Endodermal cell (in vitro differentiated cells): ENCODE measurements around the gene UQCC5. TPM values are rescaled to one million over a fixed set of nuclear protein-coding genes. Genes with fewer than 3 reads are reported as not detected.

Experiments
- DNase-seq: peaks from one replicate; pipeline ENCODE4 v3.0.0-alpha.2; 2017
- H3K27ac ChIP-seq: 2 replicates; pipeline ENCODE4 v1.5.1; 2013; ENCODE audit warnings: mild to moderate bottlenecking, low read depth, low read length, moderate library complexity
- H3K27me3 ChIP-seq: 2 replicates; pipeline ENCODE4 v1.6.1; 2013; ENCODE audit warnings: mild to moderate bottlenecking, low read length, moderate library complexity; ENCODE audit not compliant: insufficient read depth, control insufficient read depth, poor library complexity, severe bottlenecking
- H3K36me3 ChIP-seq: 2 replicates; pipeline ENCODE4 v1.7.0; 2013; ENCODE audit warnings: mild to moderate bottlenecking, low read length, moderate library complexity; ENCODE audit not compliant: control insufficient read depth, insufficient read depth
- H3K4me1 ChIP-seq: one replicate; pipeline ENCODE4 v1.7.0; 2013; ENCODE audit warnings: low read length; ENCODE audit not compliant: control insufficient read depth, insufficient read depth
- H3K4me3 ChIP-seq: 2 replicates; pipeline ENCODE4 v1.5.1; 2013; ENCODE audit warnings: mild to moderate bottlenecking, low read length, moderate library complexity
- H3K9ac ChIP-seq: 2 replicates; pipeline ENCODE4 v1.6.1; 2013; ENCODE audit warnings: mild to moderate bottlenecking, low read length, moderate library complexity; ENCODE audit not compliant: poor library complexity, severe bottlenecking; ENCODE audit errors: extremely low read depth
- H3K9me3 ChIP-seq: 2 replicates; pipeline ENCODE4 v1.6.1; 2013; ENCODE audit warnings: mild to moderate bottlenecking, low read length, moderate library complexity; ENCODE audit not compliant: control insufficient read depth
- H3K27ac Mint-ChIP-seq: 2 replicates; pipeline ENCODE4 v1.8.0; 2020; ENCODE audit warnings: mixed read lengths
- H3K27me3 Mint-ChIP-seq: 2 replicates; pipeline ENCODE4 v1.8.0; 2021; ENCODE audit warnings: mild to moderate bottlenecking, mixed read lengths; ENCODE audit not compliant: insufficient read depth
- H3K36me3 Mint-ChIP-seq: 2 replicates; pipeline ENCODE4 v1.8.0; 2020; ENCODE audit warnings: low read depth, mixed read lengths
- H3K4me1 Mint-ChIP-seq: 2 replicates; pipeline ENCODE4 v1.8.0; 2020; ENCODE audit warnings: mixed read lengths
- H3K4me3 Mint-ChIP-seq: 2 replicates; pipeline ENCODE4 v1.8.0; 2020; ENCODE audit warnings: mild to moderate bottlenecking, moderate library complexity, mixed read lengths
- H3K9me3 Mint-ChIP-seq: 2 replicates; pipeline ENCODE4 v1.8.0; 2020; ENCODE audit warnings: mild to moderate bottlenecking, mixed read lengths
- WGBS, 2 experiments: methylation state at CpG; one replicate each; pipeline versions ENCODE4 v1.1.5 to v1.1.7; 2013; ENCODE audit warnings: missing lambda C conversion rate in 2 of 2, mixed read lengths in 1 of 2; ENCODE audit not compliant: insufficient coverage in 1 of 2, insufficient read length in 1 of 2; 5-methylcytosine and 5-hydroxymethylcytosine counted together
- total RNA-seq, 2 donors: library from RNA; stranded (reverse); fragmentation: NEBNext Ultra II Directional in 1 of 2; extraction: Animal tissue kit (Norgen Biotek cat#: 25700) in 1 of 2; gene quantifications; 2 replicates in 1 of 2; 3 replicates in 1 of 2; pipeline ENCODE4 v1.2.1, GENCODE V29; 2021
- TF ChIP-seq, protein P1 (sequence below): fragments of 200-600 bp; sonication (generic); conservative IDR thresholded peaks from 2 replicates; pipeline ENCODE4 v1.5.0; 2021; ENCODE audit warnings: antibody characterized with exemption, mild to moderate bottlenecking

The UQCC5 gene
- total RNA-seq, 2 donors from 2014 or later: 28.1 to 34.1 TPM

DNA sequence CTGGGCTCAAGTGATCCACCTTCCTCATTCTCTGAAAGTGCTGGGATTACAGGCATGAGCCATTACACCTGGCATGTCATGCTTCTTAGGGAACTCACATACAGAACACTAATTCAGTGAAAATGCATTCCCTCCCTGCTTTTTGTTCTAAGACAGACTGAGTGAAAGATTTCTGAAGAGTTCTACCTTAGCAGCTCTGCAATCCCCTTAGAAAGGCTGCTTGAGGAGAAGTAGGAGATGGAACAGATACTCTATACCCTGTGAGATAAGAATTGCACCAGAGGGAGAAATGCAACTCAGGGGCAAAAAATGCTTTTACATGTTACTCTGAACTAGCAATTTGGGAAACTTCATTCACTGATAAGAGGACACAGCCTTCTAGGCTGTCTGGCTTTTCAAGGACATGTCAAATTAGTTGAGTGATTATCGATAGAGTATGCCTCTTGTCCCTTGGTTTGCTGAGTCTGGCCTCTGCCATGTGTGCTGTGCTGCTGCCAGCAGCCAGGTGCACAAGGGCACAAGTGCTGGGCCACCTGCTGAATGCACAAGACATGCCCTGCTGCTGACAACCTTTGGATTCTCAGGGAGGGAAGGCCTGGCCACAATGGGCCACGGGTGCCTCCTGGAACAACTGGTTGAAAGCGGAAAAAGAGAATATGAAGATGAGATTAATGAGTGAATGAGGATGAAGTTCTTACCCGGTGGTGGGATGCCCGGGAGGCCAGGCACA is 17.8 kb downstream of the UQCC5 start:
- no peaks in the 10 kb centered on the region for H3K27me3 ChIP-seq
- H3K9me3 Mint-ChIP-seq: no peaks in the 10 kb centered on the region
- H3K4me1 ChIP-seq: no peaks in the 10 kb centered on the region
- no peak overlapping the region for H3K4me3 ChIP-seq
- H3K36me3 Mint-ChIP-seq: peaks cover 49% of the 10 kb centered on the region
- H3K4me3 Mint-ChIP-seq: no peak overlapping the region
- no peaks in the 10 kb centered on the region for H3K9me3 ChIP-seq
- no peak for DNase-seq
- TF ChIP-seq, protein P1, sequence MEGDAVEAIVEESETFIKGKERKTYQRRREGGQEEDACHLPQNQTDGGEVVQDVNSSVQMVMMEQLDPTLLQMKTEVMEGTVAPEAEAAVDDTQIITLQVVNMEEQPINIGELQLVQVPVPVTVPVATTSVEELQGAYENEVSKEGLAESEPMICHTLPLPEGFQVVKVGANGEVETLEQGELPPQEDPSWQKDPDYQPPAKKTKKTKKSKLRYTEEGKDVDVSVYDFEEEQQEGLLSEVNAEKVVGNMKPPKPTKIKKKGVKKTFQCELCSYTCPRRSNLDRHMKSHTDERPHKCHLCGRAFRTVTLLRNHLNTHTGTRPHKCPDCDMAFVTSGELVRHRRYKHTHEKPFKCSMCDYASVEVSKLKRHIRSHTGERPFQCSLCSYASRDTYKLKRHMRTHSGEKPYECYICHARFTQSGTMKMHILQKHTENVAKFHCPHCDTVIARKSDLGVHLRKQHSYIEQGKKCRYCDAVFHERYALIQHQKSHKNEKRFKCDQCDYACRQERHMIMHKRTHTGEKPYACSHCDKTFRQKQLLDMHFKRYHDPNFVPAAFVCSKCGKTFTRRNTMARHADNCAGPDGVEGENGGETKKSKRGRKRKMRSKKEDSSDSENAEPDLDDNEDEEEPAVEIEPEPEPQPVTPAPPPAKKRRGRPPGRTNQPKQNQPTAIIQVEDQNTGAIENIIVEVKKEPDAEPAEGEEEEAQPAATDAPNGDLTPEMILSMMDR: no peak
- H3K27ac Mint-ChIP-seq: no peak overlapping the region
- 90 to 94% methylated on average over 4 to 5 of the region's 5 CpGs for WGBS, 2 experiments
- no peak overlapping the region for H3K27ac ChIP-seq
- H3K27me3 Mint-ChIP-seq: no peaks in the 10 kb centered on the region
- H3K4me1 Mint-ChIP-seq: no peaks in the 10 kb centered on the region
- H3K9ac ChIP-seq: no peak overlapping the region
- H3K36me3 ChIP-seq: peaks cover 78% of the 10 kb centered on the region

DNA sequence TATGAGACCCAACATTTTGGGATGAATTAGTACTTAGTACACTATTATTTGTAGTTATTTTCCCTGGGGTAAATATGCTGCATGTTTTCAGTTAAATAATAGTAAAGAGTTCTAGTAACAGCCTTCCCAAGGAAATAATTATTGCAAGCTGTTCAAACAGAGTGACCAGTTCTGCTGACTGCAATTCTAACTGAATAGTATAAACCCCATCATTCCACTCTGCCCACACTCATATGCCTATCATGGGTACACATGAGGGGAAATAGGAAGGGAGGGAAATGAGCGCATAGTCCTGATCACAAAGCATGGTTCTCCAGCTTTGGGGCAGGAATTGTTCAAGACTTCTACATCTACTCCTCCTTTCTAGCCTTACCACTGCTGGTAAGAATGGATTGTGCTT is 18.7 kb downstream of the UQCC5 start:
- Mint-ChIP-seq H3K27ac (no peak overlapping the region), H3K4me3 (no peak overlapping the region), H3K4me1 (no peaks in the 10 kb centered on the region), H3K9me3 (no peaks in the 10 kb centered on the region), H3K36me3 (peaks cover 54% of the 10 kb centered on the region), H3K27me3 (no peaks in the 10 kb centered on the region)
- no peak overlapping the region for H3K4me3 ChIP-seq
- H3K4me1 ChIP-seq: no peaks in the 10 kb centered on the region
- H3K9ac ChIP-seq: no peak overlapping the region
- TF ChIP-seq, protein P1: no peak
- peaks cover 80% of the 10 kb centered on the region for H3K36me3 ChIP-seq
- H3K9me3 ChIP-seq: no peaks in the 10 kb centered on the region
- WGBS, 2 experiments: no CpG with 5 or more reads among the region's 1 CpG
- H3K27me3 ChIP-seq: no peaks in the 10 kb centered on the region
- H3K27ac ChIP-seq: no peak overlapping the region
- no peak for DNase-seq

- H3K27me3 Mint-ChIP-seq: no peaks in the 10 kb centered on the region
- H3K27ac ChIP-seq: peak overlapping the region; percentile 19
- DNase-seq: no peak
- H3K4me3 Mint-ChIP-seq: no peak overlapping the region
- no peaks in the 10 kb centered on the region for H3K4me1 ChIP-seq
- H3K4me1 Mint-ChIP-seq: no peaks in the 10 kb centered on the region
- H3K36me3 ChIP-seq: peaks cover 79% of the 10 kb centered on the region
- H3K27ac Mint-ChIP-seq: no peak overlapping the region
- 87 to 97% methylated on average over 4 to 9 of the region's 9 CpGs for WGBS, 2 experiments
- peaks cover 53% of the 10 kb centered on the region for H3K36me3 Mint-ChIP-seq
- TF ChIP-seq, protein P1: no peak
- no peaks in the 10 kb centered on the region for H3K9me3 Mint-ChIP-seq
- no peaks in the 10 kb centered on the region for H3K9me3 ChIP-seq
- no peaks in the 10 kb centered on the region for H3K27me3 ChIP-seq
- H3K4me3 ChIP-seq: no peak overlapping the region
- no peak overlapping the region for H3K9ac ChIP-seq
These were observed 20.9 kb downstream of the UQCC5 start for GRCh38 chr3:52557011-52557960.
